ENCODE measurements around the gene ADAM33.

The ADAM33 gene

DNA sequence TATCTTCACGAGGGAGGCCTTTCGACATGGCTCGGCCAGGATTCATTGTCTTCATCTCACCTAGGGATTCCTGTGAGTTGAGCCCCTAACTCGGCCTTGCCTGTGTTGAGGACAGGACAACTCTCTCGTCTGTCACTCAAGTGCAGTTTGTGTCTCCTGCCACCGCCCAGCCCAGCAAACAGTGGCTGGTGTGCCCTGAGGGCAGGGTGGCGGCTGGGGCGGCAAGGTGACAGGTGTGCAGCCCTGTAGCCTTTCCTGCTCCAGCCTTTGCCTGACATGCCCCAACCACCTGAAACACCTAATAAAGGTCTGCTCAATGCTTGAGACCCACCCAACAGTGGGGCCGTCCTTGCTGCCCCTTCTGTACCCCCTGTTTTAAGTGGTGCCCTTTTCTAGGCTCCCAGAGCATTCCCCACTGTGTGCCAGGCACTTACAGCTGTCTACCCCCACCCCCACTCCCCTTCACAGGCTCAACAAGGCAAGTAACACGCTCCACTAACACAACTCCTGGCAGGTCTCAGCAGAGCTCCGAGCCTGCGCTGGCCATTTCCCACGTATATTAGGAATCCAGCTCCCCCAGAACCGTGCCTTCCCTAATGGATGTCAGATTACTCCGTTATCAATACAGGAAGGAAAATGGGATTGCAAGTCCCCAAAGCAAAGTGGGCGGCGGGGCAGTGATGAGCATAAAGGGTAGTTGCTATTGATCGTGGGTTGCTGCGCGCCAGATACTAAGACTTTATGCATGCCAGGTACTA is 36.3 kb downstream of the ADAM33 start:
- DNase-seq (ENCODE audit: low read depth) = no peak

DNA sequence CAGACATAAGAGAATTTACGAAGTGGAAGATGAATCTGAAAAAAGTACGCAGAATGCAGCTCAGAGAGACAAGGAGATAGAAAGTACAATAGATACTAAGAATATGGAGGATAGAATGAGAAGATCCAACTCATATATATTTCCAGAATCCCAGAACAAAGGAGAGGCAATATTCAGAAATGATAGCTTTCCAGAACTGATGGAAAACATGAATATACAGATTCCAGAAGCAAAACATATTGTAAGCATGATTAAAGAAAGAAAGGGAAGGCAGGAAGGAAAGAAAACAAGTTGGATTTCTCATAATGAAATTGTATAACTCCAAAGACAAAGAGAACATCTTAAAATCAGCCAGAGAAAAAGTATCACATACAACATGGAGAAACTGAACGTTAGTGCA is 41.6 kb downstream of the ADAM33 start:
- DNase-seq (ENCODE audit: low read depth) = no peak

DNA sequence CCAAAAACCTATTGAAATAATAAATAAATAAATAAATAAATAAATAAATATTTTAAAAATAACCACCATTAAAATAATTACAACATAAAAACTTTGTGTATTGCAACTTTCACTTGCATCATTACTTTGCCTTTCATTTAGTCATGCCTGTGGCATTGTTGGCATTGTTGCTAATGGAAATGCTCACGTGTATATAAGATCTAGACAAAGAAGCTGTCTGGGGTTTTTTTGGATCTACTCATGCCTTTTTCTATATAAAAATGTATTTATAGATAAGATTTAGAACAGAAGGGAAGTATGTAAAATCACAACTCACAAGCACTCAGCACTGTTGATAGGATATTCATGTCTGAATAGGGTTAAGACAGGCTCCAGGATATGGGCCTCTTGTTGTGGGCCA is 46.5 kb downstream of the ADAM33 start:
- DNase-seq (ENCODE audit: low read depth) = no peak

- DNase-seq (ENCODE audit: low read depth) = no peak
Observed at GRCh38 chr20:3633913-3634478, 47.8 kb downstream of the ADAM33 start.

DNA sequence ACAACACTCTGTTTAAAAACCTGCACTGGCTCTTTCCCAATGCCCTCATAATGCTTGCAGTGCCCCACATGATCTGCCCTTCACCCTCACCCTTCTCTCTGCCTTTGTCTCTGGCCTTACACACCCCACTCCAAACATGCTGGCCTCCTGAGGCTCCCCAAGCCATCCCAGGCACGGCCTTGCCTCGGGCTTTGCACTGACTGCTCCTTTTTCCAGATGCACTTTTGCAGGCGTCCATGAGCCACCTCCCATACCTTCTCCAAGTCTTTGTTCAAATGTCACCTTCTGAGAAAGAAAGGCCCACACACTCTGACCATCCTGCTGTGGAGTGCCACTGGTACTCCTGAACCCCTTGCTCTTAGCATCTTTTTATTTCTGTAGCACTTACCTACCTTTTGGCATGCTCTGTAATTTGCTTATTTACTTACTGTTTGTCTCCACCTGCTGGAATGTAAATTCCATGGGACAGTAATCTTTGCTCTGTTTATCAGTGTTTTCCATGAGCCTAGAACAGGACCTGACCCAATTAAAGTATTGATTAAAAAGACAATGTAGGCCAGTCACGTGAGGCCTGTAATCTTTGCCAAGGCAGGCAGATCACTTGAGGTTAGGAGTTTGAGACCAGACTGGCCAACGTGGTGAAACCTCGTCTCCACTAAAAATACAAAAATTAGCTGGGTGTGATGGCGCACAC is 49.4 kb downstream of the ADAM33 start:
- no peak for DNase-seq (ENCODE audit: low read depth)

DNA sequence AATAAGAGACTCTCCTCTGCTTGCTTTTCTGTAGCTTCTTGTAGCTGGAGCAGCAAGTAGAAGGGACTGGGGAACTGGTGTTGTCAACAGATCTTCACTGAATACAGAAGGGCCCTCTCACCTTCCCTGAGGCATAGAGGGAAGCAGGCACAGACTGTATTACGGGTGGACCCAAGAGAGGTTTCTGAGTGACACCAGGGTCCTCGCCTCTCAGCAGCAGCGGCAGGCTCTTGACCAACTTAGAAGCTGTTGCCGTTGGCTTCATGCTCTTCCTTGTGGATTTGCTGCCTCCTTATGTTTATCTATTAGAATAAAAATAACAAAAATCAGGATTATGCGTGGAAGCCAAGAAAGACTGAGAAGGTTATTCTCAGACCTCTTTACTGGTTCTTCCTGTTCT is 50.3 kb downstream of the ADAM33 start:
- DNase-seq (ENCODE audit: low read depth) = no peak

DNA sequence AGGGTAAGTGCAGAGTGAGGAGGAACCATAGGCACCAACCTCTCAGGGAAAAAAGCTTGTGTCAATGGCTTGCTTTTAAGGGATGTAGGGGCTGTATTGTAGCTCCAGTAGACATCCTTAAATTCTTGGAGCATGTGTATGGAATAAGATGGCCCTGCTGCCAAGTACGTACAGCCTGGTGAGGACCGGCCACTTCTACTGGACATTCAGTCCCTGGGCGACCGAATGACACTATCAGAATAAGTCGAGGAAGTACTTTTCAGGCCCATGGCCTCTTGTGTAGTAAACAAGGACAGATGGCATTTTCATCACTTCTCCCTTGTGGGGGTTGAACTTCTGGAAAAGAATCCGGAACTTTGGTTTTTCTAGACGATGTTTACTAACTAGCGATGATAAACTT is 51.4 kb downstream of the ADAM33 start:
- DNase-seq (ENCODE audit: low read depth) = no peak

- DNase-seq (ENCODE audit: low read depth) = no peak
Observed at GRCh38 chr20:3629893-3630292, 51.9 kb downstream of the ADAM33 start.

GRCh38 chr20:3628502-3629314 is 53.1 kb downstream of the ADAM33 start:
- no peak for DNase-seq (ENCODE audit: low read depth)

DNA sequence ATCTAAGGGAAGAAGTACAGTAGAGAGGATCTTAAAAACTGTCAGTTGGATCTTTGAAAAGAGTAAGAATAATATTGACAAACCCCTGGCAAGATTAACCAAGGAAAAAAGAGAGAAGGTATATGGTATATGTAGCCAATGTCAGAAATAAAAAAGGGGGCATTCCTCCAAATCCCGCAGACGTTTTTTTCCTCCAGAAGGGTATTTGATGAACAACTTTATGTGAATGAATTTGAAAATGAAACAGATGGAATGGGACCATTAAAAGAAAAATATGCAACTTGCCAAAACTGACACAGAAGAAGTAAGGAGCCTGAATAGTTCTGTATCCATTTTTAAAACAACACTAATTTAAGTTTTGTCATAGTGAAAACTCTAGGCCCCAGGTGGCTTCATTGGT is 54.3 kb downstream of the ADAM33 start:
- no peak for DNase-seq (ENCODE audit: low read depth)

DNA sequence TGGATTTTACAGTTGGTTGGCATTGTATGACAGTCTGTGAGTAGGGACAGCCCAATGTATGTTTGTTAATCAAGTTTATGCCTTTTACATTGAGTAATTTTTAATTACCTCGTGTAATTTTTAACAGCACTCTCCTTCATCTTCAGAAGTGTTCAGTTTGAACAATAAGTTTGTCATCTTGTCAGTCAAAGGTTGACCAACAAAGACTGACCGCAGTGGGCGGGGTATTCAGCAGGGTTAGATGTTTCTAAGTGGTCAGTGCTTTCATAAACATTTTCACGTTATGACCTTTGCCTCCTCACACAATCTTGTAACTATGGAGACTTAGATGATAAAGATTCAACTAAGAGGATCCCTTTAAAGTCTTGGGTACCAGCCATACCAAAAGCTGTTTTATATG is 59.4 kb downstream of the ADAM33 start:
- no peak for DNase-seq (ENCODE audit: low read depth)

DNA sequence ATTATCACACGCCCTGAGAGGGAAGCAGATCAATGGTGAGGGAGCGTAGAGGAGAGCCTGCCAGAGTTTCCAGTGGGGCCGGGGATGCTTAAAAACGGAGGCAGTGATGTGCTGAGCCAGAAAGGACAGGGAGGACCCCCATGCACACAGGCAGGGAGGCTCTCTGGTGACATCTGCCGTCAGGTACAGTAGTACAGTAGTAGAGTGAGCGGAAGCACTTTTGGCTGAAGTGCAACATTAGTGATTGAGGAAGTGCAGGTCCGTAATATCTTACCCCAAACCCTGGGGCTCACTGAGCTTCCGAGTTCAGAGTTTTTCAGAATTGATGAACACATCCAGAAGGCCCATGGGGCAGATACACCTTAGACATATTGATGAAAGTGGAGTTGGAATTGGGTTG is 60.7 kb downstream of the ADAM33 start:
- DNase-seq (ENCODE audit: low read depth) = no peak
